HEK293T (cell line): ENCODE measurements around the gene COQ7.

ENCODE experiments used
- ELF4 ChIP-seq: fragments of 450-650 bp; IDR thresholded peaks from 2 replicates; pipeline ENCODE4 v1.6.1; 2017; ENCODE audit warnings: antibody characterized with exemption
- HDGF ChIP-seq: fragments of 450-650 bp; IDR thresholded peaks from 2 replicates; pipeline ENCODE4 v1.6.1; 2017; ENCODE audit warnings: antibody characterized with exemption, borderline replicate concordance
- SP1 ChIP-seq: fragments of 450-650 bp; IDR thresholded peaks from 2 replicates; pipeline ENCODE4 v1.6.1; 2017
- SUZ12 ChIP-seq: fragments of 450-650 bp; IDR thresholded peaks from 2 replicates; pipeline ENCODE4 v1.6.1; 2016; ENCODE audit warnings: mild to moderate bottlenecking

- TF ChIP-seq SP1 (no peak), HDGF (no peak), SUZ12 (no peak), ELF4 (no peak)
Observed at GRCh38 chr16:19033761-19034160, 33.7 kb upstream of the COQ7 start.
